Measurements from ENCODE around the gene BUB1.

GRCh38 chr2:110679337-110679707 lies 1.5 kb upstream of the BUB1 start:
- TF ChIP-seq POLR2A (IDR thresholded peaks at IDR 0.05; ENCODE audit: low read depth, low read length) (no peak), TAF1 (IDR thresholded peaks at IDR 0.05; ENCODE audit: low read depth, low read length) (no peak), POLR2AphosphoS5 (IDR thresholded peaks at IDR 0.05; ENCODE audit: low read depth, low read length) (no peak), POU2F2 (IDR thresholded peaks at IDR 0.05; ENCODE audit: low read depth, low read length) (no peak)

All from GM12891 (cell line).